ENCODE results near the gene ERO1B. TPM values are rescaled to one million over a fixed set of nuclear protein-coding genes. Genes with fewer than 3 reads are reported as not detected.
"Not testable (repeated sequence)": the region's sequence is repeated elsewhere in the genome, so short reads cannot be mapped to it uniquely, and the experiment has no call there.

Gene ERO1B
- total and polyA plus RNA-seq, 2 of the 4 experiments (the other 2 are of a cell fraction) = 0.54 to 0.60 TPM

- H4K91ac ChIP-seq (ENCODE audit: insufficient read depth, low read depth, low read length); H3K79me1 ChIP-seq (ENCODE audit: low read depth in 1 of 2, low read length in 2 of 2); H4K20me1 ChIP-seq (ENCODE audit: insufficient read depth, low read length); H2BK5ac ChIP-seq (ENCODE audit: low read depth, low read length, poor library complexity, severe bottlenecking); H3K4me3 ChIP-seq (ENCODE audit: insufficient read depth, low read depth, low read length); BruUV-seq (replicated peaks); H2AFZ ChIP-seq (replicated peaks; ENCODE audit: low read length, poor library complexity); H3K4me1 ChIP-seq (ENCODE audit: control insufficient read depth, insufficient read depth, low read length); H3K9me1 ChIP-seq (ENCODE audit: insufficient read depth, low read length); H3K27me3 ChIP-seq (ENCODE audit: control insufficient read depth, insufficient read depth, low read length); H2BK20ac ChIP-seq (ENCODE audit: low read depth, low read length); H3K23ac ChIP-seq (ENCODE audit: low read depth, low read length); H3K4me2 ChIP-seq (ENCODE audit: low read depth, low read length); H3K9me3 ChIP-seq (ENCODE audit: control insufficient read depth, insufficient read depth, low read length); DNase-seq; H4K5ac ChIP-seq (ENCODE audit: low read depth, low read length); H3K9ac ChIP-seq (ENCODE audit: low read depth, low read length); H2BK15ac ChIP-seq (ENCODE audit: low read depth, low read length); H3K56ac ChIP-seq (ENCODE audit: extremely low read depth, insufficient read depth, low read length); CTCF ChIA-PET; ATAC-seq (ENCODE audit: low read depth); in situ Hi-C loops (cut with MboI; ENCODE audit: low sequenced_read_pairs); H4K8ac ChIP-seq (ENCODE audit: low read depth in 2 of 2, low read length in 2 of 2); POLR2A ChIA-PET (ENCODE audit: unreplicated experiment); H2AK5ac ChIP-seq (ENCODE audit: low read depth, low read length); H3K14ac ChIP-seq (replicated peaks; ENCODE audit: low read depth, low read length); intact Hi-C loops (cut with micrococcal nuclease); H2BK120ac ChIP-seq (ENCODE audit: low read depth, low read length); dilution Hi-C loops (cut with HindIII; ENCODE audit: low sequenced_read_pairs, unreplicated experiment); H2AK9ac ChIP-seq (replicated peaks; ENCODE audit: low read depth, low read length, poor library complexity); H3K36me3 ChIP-seq (ENCODE audit: control insufficient read depth, insufficient read depth, low read length); H3K18ac ChIP-seq (ENCODE audit: low read depth, low read length); H3K4ac ChIP-seq (ENCODE audit: low read depth, low read length); H3K27ac ChIP-seq (ENCODE audit: insufficient read depth, low read length): not testable (repeated sequence)
- WGBS, 2 experiments (ENCODE audit: extremely low coverage in 2 of 2, insufficient read length in 1 of 2) = 80% methylated on average over 2 of the region's 3 CpGs; no CpG with 5 or more reads in 1 of the 2 experiments
These were observed 49.7 kb upstream of the ERO1B start for GRCh38 chr1:236331412-236331811.
